K562 (cell line): Measurements from ENCODE around the gene PGM5. TPM values are rescaled to one million over a fixed set of nuclear protein-coding genes. Genes with fewer than 3 reads are reported as not detected.

Experiments used
- ATAC-seq: fragments of 200-7000 bp; cut with Tn5 transposase; 3 replicates; pipeline ENCODE4 v1.9.1; 2020; ENCODE audit warnings: moderate library complexity
- BruUV-seq: library from RNA; stranded (reverse); fragments of 400-500 nt; replicated peaks from 2 replicates; lab custom pipeline; 2021; lab: Mats Ljungman, UMichigan
- CTCF ChIA-PET: fragments of 300-600 bp; formaldehyde crosslinking; extraction: SDS; loops from one replicate; lab custom pipeline; 2021; ENCODE audit warnings: low intra/inter-chr PET ratio; lab: Yijun Ruan, JAX
- POLR2A ChIA-PET: fragments of 300-600, 350-650 bp; sonication (Branson Sonifier 250); formaldehyde crosslinking; extraction: SDS; loops from one replicate; lab custom pipeline; 2021; ENCODE audit warnings: antibody characterized with exemption, inconsistent platforms; lab: Yijun Ruan, JAX
- DNase-seq, 4 experiments: peaks; one replicate each; pipeline versions ENCODE4 v3.0.0 to v3.0.0-alpha.2; 2011 to 2018; ENCODE audit warnings: low spot score in 3 of 4, mixed read lengths in 3 of 4; ENCODE audit errors: extremely low read depth in 1 of 4
- FAIRE-seq: peaks from 2 replicates; lab custom pipeline; 2011; peaks lifted over from hg19 to GRCh38; lab: Jason Lieb, UNC
- H2AFZ ChIP-seq: 2 replicates; pipeline ENCODE4 v1.6.0; 2011; ENCODE audit warnings: low read depth, low read length, control low read depth, inconsistent platforms
- H3K27ac ChIP-seq: fragments of 200-600 bp; 3 replicates; pipeline ENCODE4 v1.8.0; 2011; ENCODE audit warnings: low read depth, mild to moderate bottlenecking, control low read depth, inconsistent platforms, low read length, moderate library complexity, mixed read lengths; ENCODE audit errors: extremely low read depth
- H3K27me3 ChIP-seq, 2 experiments: fragments of 300-600 bp in 1 of 2; 2 replicates in 1 of 2; 3 replicates in 1 of 2; pipeline versions ENCODE4 v1.6.0 to v1.8.0; 2011; ENCODE audit warnings: inconsistent platforms in 2 of 2, low read length in 2 of 2, mild to moderate bottlenecking in 1 of 2, mixed read lengths in 1 of 2, moderate library complexity in 1 of 2; ENCODE audit not compliant: control insufficient read depth in 2 of 2, insufficient read depth in 2 of 2
- H3K36me3 ChIP-seq: fragments of 300-600 bp; 3 replicates; pipeline ENCODE4 v1.8.0; 2011; ENCODE audit warnings: mild to moderate bottlenecking, low read length, inconsistent platforms; ENCODE audit not compliant: control insufficient read depth, insufficient read depth
- H3K4me1 ChIP-seq, 2 experiments: fragments of 200-600 bp in 1 of 2; replicated peaks in 1 of 2; 2 replicates in 1 of 2; 3 replicates in 1 of 2; pipeline versions ENCODE4 v1.5.1 to v1.8.0; 2011; ENCODE audit warnings: inconsistent platforms in 2 of 2, low read length in 2 of 2, mild to moderate bottlenecking in 1 of 2, mixed read lengths in 1 of 2, moderate library complexity in 1 of 2; ENCODE audit not compliant: control insufficient read depth in 2 of 2, insufficient read depth in 2 of 2
- H3K4me2 ChIP-seq: 2 replicates; pipeline ENCODE4 v1.6.1; 2011; ENCODE audit warnings: low read length, control low read depth, inconsistent platforms, mixed read lengths; ENCODE audit not compliant: insufficient read depth
- H3K4me3 ChIP-seq: fragments of 200-600 bp; sonication (generic), shearing (Covaris generic); 2 replicates; pipeline ENCODE4 v1.5.1; 2016; ENCODE audit warnings: control low read depth, inconsistent platforms
- H3K79me2 ChIP-seq: fragments of 200-600 bp; 3 replicates; pipeline ENCODE4 v1.8.0; 2011; ENCODE audit warnings: low read length, inconsistent platforms; ENCODE audit not compliant: control insufficient read depth, insufficient read depth
- H3K9ac ChIP-seq, 2 experiments: 2 replicates each; pipeline versions ENCODE4 v1.6.0 to v1.6.1; 2011; ENCODE audit warnings: low read depth in 2 of 2, low read length in 2 of 2, control low read depth in 1 of 2, inconsistent platforms in 1 of 2, mild to moderate bottlenecking in 1 of 2, mixed read lengths in 1 of 2; ENCODE audit not compliant: insufficient read depth in 1 of 2
- H3K9me1 ChIP-seq: one replicate; pipeline ENCODE4 v1.6.0; 2011; ENCODE audit warnings: inconsistent platforms, mild to moderate bottlenecking, low read length, moderate library complexity; ENCODE audit not compliant: control insufficient read depth, insufficient read depth
- H3K9me3 ChIP-seq: replicated peaks from 2 replicates; pipeline ENCODE4 v1.5.1; 2011; ENCODE audit warnings: low read depth, low read length, inconsistent platforms; ENCODE audit not compliant: control insufficient read depth, insufficient read depth
- H4K20me1 ChIP-seq: replicated peaks from 2 replicates; pipeline ENCODE4 v1.6.1; 2011; ENCODE audit warnings: low read length, inconsistent platforms, mixed read lengths; ENCODE audit not compliant: control insufficient read depth, insufficient read depth
- CCAR2 ChIP-seq: fragments of 200-400 bp; formaldehyde crosslinking; IDR thresholded peaks from 2 replicates; pipeline ENCODE4 v1.6.1; 2017; ENCODE audit warnings: mild to moderate bottlenecking, low read depth, low read length
- DACH1 ChIP-seq: fragments of 450-650 bp; IDR thresholded peaks from 2 replicates; pipeline ENCODE4 v1.6.1; 2018; ENCODE audit not compliant: partially characterized antibody
- ID3 ChIP-seq, 2 experiments: fragments of 250-450 bp in 1 of 2; fragments of 450-650 bp in 1 of 2; sonication (Bioruptor Pico) in 1 of 2; IDR thresholded peaks; 2 replicates each; pipeline versions ENCODE4 v1.6.1 to v1.8.0; 2016 to 2021; ENCODE audit warnings: mild to moderate bottlenecking in 2 of 2, moderate library complexity in 2 of 2, missing compliant biosample characterization in 1 of 2, missing genetic modification characterization in 1 of 2
- JUND ChIP-seq, 2 experiments: IDR thresholded peaks; 2 replicates in 1 of 2; 3 replicates in 1 of 2; pipeline ENCODE4 v1.6.1; 2011; ENCODE audit warnings: borderline replicate concordance in 2 of 2, low read depth in 2 of 2, low read length in 2 of 2, improper control_type of control experiment in 1 of 2, missing biosample characterization in 1 of 2, missing genetic modification characterization in 1 of 2, missing genetic modification reagents in 1 of 2
- MBD2 ChIP-seq: sonication (generic); IDR thresholded peaks from 2 replicates; pipeline ENCODE4 v1.6.1; 2016; ENCODE audit warnings: low read depth, borderline replicate concordance
- SMARCE1 ChIP-seq: fragments of 450-650 bp; IDR thresholded peaks from 2 replicates; pipeline ENCODE4 v1.7.1; 2016; ENCODE audit warnings: mild to moderate bottlenecking
- TAF15 ChIP-seq: fragments of 200-400 bp; formaldehyde crosslinking; IDR thresholded peaks from 2 replicates; pipeline ENCODE4 v1.6.1; 2017; ENCODE audit warnings: mild to moderate bottlenecking, low read depth, low read length, moderate library complexity
- TAL1 ChIP-seq: fragments of 450-650 bp; IDR thresholded peaks from 2 replicates; pipeline ENCODE4 v1.6.1; 2016; ENCODE audit warnings: mild to moderate bottlenecking
- TCF3 ChIP-seq: sonication (generic); formaldehyde crosslinking; IDR thresholded peaks from 2 replicates; pipeline ENCODE4 v1.4.0; 2020; ENCODE audit warnings: mild to moderate bottlenecking, missing genetic modification reagents
- YY1 ChIP-seq, 3 experiments: IDR thresholded peaks; 2 replicates each; pipeline ENCODE4 v1.6.1; 2011; ENCODE audit warnings: low read length in 2 of 3, mild to moderate bottlenecking in 2 of 3, moderate library complexity in 2 of 3, borderline replicate concordance in 1 of 3, control low read depth in 1 of 3, low read depth in 1 of 3; ENCODE audit not compliant: insufficient read depth in 3 of 3, insufficient replicate concordance in 2 of 3, control insufficient read depth in 1 of 3, insufficient read length in 1 of 3; ENCODE audit errors: extremely low read depth in 1 of 3
- WGBS: fragments of 100-300 bp; shearing (Covaris generic); methylation state at CpG from one replicate; pipeline ENCODE4 v1.1.6; 2016; ENCODE audit warnings: low coverage, mixed read lengths; ENCODE audit not compliant: insufficient coverage; ENCODE audit errors: missing lambda C conversion rate; 5-methylcytosine and 5-hydroxymethylcytosine counted together
- in situ Hi-C: fragments of 300-500 bp; cut with MboI; formaldehyde crosslinking; loops from 4 replicates; pipeline ENCODE4 v1.15.0; 2018; ENCODE audit warnings: inconsistent platforms, mixed read lengths
- intact Hi-C: fragments of 100-400 bp; cut with micrococcal nuclease; formaldehyde crosslinking; loops from 2 replicates; pipeline ENCODE4 v1.14.2; 2022
- polyA plus RNA-seq, 8 experiments: library from polyadenylated mRNA; depleted of rRNA in 4 of 8; stranded (reverse) in 5 of 8; unstranded in 3 of 8; fragments of >200 nt; fragmentation: Nextera tagmentation in 2 of 8; fragmentation: Illumina TruSeq in 1 of 8; extraction: Ambion mirVana in 2 of 8; extraction: Trizol in 1 of 8; gene quantifications; 2 replicates each; pipeline versions ENCODE4 v1.2.1 to v1.2.3, GENCODE V29; 2011 to 2014; ENCODE audit warnings: inconsistent platforms in 1 of 8, missing spikeins in 1 of 8
- total RNA-seq, 7 experiments: library from RNA; depleted of rRNA in 6 of 7; stranded (reverse); fragments of >200 nt in 6 of 7; fragmentation: Illumina TruSeq in 2 of 7; extraction: Trizol in 2 of 7; gene quantifications; 2 replicates each; pipeline versions ENCODE4 v1.2.1 to v1.2.3, GENCODE V29; 2011 to 2021; ENCODE audit warnings: low replicate concordance in 1 of 7

Gene PGM5
- total and polyA plus RNA-seq, 9 of the 15 experiments (the other 6 are each of a cell fraction or from before 2014, with no cell fraction given), result 0.03 to 0.24 (median 0.15) TPM; not detected in 1

- H3K9me1 ChIP-seq, result no peaks in the 10 kb centered on the region
- H3K79me2 ChIP-seq, result no peaks in the 10 kb centered on the region
- no peaks in the 10 kb centered on the region for H3K9me3 ChIP-seq
- no peak overlapping the region for H3K9ac ChIP-seq
- 0% methylated on average over 2 of the region's 2 CpGs for WGBS
- no peak for FAIRE-seq
- H3K4me2 ChIP-seq, result no peak overlapping the region
- H3K4me3 ChIP-seq, result no peak overlapping the region
- ChIA-PET CTCF (no interaction called here), POLR2A (no interaction called here)
- no peak for TF ChIP-seq TCF3 (CRISPR knock-in tag)
- intact Hi-C loops, result no loop called here
- no peak for DNase-seq
- BruUV-seq, result no TSS peak
- H3K36me3 ChIP-seq, result no peaks in the 10 kb centered on the region
- in situ Hi-C loops, result no loop called here
- H3K4me1 ChIP-seq, result no peaks in the 10 kb centered on the region
- H3K27me3 ChIP-seq, result no peaks in the 10 kb centered on the region; a peak in 1 of 5 replicates
- H3K27ac ChIP-seq, result no peak overlapping the region
- no peak overlapping the region for H2AFZ ChIP-seq
- H4K20me1 ChIP-seq, result no peaks in the 10 kb centered on the region
- no peak for ATAC-seq
These were observed 131.7 kb downstream of the PGM5 start for GRCh38 chr9:68488126-68488525.

DNA sequence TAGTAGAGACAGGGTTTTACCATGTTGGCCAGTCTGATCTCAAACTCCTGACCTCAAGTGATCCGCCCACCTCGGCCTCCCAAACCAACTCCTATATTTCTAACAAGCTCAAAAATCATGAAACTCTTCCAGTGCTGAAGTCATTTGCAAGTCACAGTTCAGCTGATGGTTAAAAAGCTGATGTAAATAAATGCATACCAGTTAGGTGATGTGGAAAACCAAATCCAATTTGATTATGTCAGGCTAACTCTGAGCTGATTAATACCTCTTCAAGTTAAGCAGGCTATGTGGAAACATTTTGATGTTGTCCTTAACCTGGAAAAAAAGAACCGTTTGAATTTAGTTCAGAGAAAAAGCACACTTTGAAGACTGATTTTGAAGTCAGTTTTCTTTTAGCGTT, 133.2 kb downstream of the PGM5 start:
- Histone ChIP-seq H3K4me2 (no peak overlapping the region), H4K20me1 (no peaks in the 10 kb centered on the region), H3K9me1 (no peaks in the 10 kb centered on the region), H3K36me3 (no peaks in the 10 kb centered on the region), H2AFZ (no peak overlapping the region), H3K4me3 (no peak overlapping the region), H3K79me2 (no peaks in the 10 kb centered on the region), H3K4me1 (no peaks in the 10 kb centered on the region), H3K27ac (no peak overlapping the region), H3K9me3 (no peaks in the 10 kb centered on the region), H3K9ac (no peak overlapping the region), H3K27me3 (no peaks in the 10 kb centered on the region; a peak in 1 of 5 replicates)
- POLR2A ChIA-PET, result interaction anchor here (0.7 kb wide), 2 partner anchors 13 to 49 kb away, joined by 3 read pairs; no protein-coding TSS in a partner anchor
- no peak for ATAC-seq
- CTCF ChIA-PET, result no interaction called here
- no peak for FAIRE-seq
- BruUV-seq, result no TSS peak
- WGBS, result 3% methylated on average over 4 of the region's 4 CpGs
- TF ChIP-seq TAF15 (no peak), MBD2 (no peak), SMARCE1 (no peak), CCAR2 (no peak), JUND (IDR thresholded peaks at IDR 0.05; ENCODE audit: borderline replicate concordance, low read depth, low read length) (no peak), JUND (tag; IDR thresholded peaks at IDR 0.05; ENCODE audit: borderline replicate concordance, low read depth, low read length) (no peak), TAL1 (no peak), DACH1 (no peak), ID3 (CRISPR knock-in tag; IDR thresholded peaks at IDR 0.05) (no peak), ID3 (tag; IDR thresholded peaks at IDR 0.05) (no peak), YY1 (IDR thresholded peaks at IDR 0.05; ENCODE audit: borderline replicate concordance in 1 of 3, control insufficient read depth in 1 of 3, extremely low read depth in 1 of 3, insufficient read depth in 3 of 3, insufficient read length in 1 of 3, insufficient replicate concordance in 2 of 3, low read depth in 1 of 3, low read length in 2 of 3) (no peak)
- no peak for DNase-seq
- intact Hi-C loops (no loop called here), in situ Hi-C loops (no loop called here)
